ENCODE data around the gene IKZF4.
A peak's percentile ranks its signal among the peaks of the same experiment; 100 is the strongest.
"Not testable (repeated sequence)": the region's sequence is repeated elsewhere in the genome, so short reads cannot be mapped to it uniquely, and the experiment has no call there.

The IKZF4 gene

GRCh38 chr12:56038022-56038655 is 17.3 kb downstream of the IKZF4 start:
- no peaks in the 10 kb centered on the region for H3K27me3 ChIP-seq
- no peak overlapping the region for H3K27ac ChIP-seq
- peaks cover 26 to 29% of the 10 kb centered on the region in 2 experiments for H3K4me1 ChIP-seq (ENCODE audit: control insufficient read depth in 1 of 2, insufficient read depth in 1 of 2, low read depth in 1 of 2, low read length in 1 of 2)
- no peaks in the 10 kb centered on the region for H3K36me3 ChIP-seq
- no peaks in the 10 kb centered on the region for H3K9me3 ChIP-seq
- no peak for TF ChIP-seq CTCF (IDR thresholded peaks at IDR 0.05)
- no peak overlapping the region for H3K4me3 ChIP-seq (ENCODE audit: low read depth in 1 of 2, low read length in 1 of 2)

GRCh38 chr12:56040151-56040550 is 19.3 kb downstream of the IKZF4 start:
- Histone ChIP-seq H3K4me1 (ENCODE audit: control insufficient read depth in 1 of 2, insufficient read depth in 1 of 2, low read depth in 1 of 2, low read length in 1 of 2) (peaks cover 27 to 28% of the 10 kb centered on the region in 2 experiments), H3K27ac (no peak overlapping the region), H3K4me3 (ENCODE audit: low read depth in 1 of 2, low read length in 1 of 2) (no peak overlapping the region), H3K27me3 (no peaks in the 10 kb centered on the region), H3K36me3 (peaks cover 15% of the 10 kb centered on the region), H3K9me3 (no peaks in the 10 kb centered on the region)
- no peak for TF ChIP-seq CTCF (IDR thresholded peaks at IDR 0.05)

- peaks cover 19% of the 10 kb centered on the region for H3K36me3 ChIP-seq
- H3K27ac ChIP-seq, result peak overlapping the region; percentile 95
- no peaks in the 10 kb centered on the region for H3K9me3 ChIP-seq
- TF ChIP-seq CTCF (IDR thresholded peaks at IDR 0.05), result no peak
- H3K27me3 ChIP-seq, result no peaks in the 10 kb centered on the region
- H3K4me3 ChIP-seq (ENCODE audit: low read depth in 1 of 2, low read length in 1 of 2), result peak overlapping the region; percentile 94 to 95
- H3K4me1 ChIP-seq (ENCODE audit: control insufficient read depth in 1 of 2, insufficient read depth in 1 of 2, low read depth in 1 of 2, low read length in 1 of 2), result peaks cover 27 to 28% of the 10 kb centered on the region in 2 experiments
Measured at GRCh38 chr12:56040963-56041551, 20.2 kb downstream of the IKZF4 start.

- TF ChIP-seq CTCF (IDR thresholded peaks at IDR 0.05), result peak; percentile 23
- Histone ChIP-seq H3K9me3 (no peaks in the 10 kb centered on the region), H3K27ac (peak within 1 kb of the TSS; percentile 95), H3K4me3 (ENCODE audit: low read depth in 1 of 2, low read length in 1 of 2) (peak within 1 kb of the TSS; percentile 94 to 95), H3K36me3 (peaks cover 19% of the 10 kb centered on the region), H3K27me3 (no peaks in the 10 kb centered on the region), H3K4me1 (ENCODE audit: control insufficient read depth in 1 of 2, insufficient read depth in 1 of 2, low read depth in 1 of 2, low read length in 1 of 2) (peaks cover 27% of the 10 kb centered on the region in 2 experiments)
Measured at GRCh38 chr12:56041552-56042429, 20.9 kb downstream of the IKZF4 start, which contains the start of gene RPS26. RPS26 (plus strand) TSS chr12:56041918; CDS start chr12:56042167, 249 bp downstream.

GRCh38 chr12:56042430-56042813 is 21.6 kb downstream of the IKZF4 start:
- not testable (repeated sequence) for H3K27me3 ChIP-seq, H3K9me3 ChIP-seq
- peak overlapping the region; percentile 94 to 95 for H3K4me3 ChIP-seq (ENCODE audit: low read depth in 1 of 2, low read length in 1 of 2)
- peaks cover 19% of the 10 kb centered on the region for H3K36me3 ChIP-seq
- peak overlapping the region; percentile 95 for H3K27ac ChIP-seq
- H3K4me1 ChIP-seq (ENCODE audit: control insufficient read depth in 1 of 2, insufficient read depth in 1 of 2, low read depth in 1 of 2, low read length in 1 of 2), result peaks cover 21% of the 10 kb centered on the region in 2 experiments

All from neutrophil (primary cell).